ENCODE measurements around the gene TYK2. TPM values are rescaled to one million over a fixed set of nuclear protein-coding genes. Genes with fewer than 3 reads are reported as not detected.

The TYK2 gene
- total and polyA plus RNA-seq, 2 of the 13 experiments (the other 11 are each of a cell fraction or from before 2014, with no cell fraction given): 38.8 to 60.1 TPM

DNA sequence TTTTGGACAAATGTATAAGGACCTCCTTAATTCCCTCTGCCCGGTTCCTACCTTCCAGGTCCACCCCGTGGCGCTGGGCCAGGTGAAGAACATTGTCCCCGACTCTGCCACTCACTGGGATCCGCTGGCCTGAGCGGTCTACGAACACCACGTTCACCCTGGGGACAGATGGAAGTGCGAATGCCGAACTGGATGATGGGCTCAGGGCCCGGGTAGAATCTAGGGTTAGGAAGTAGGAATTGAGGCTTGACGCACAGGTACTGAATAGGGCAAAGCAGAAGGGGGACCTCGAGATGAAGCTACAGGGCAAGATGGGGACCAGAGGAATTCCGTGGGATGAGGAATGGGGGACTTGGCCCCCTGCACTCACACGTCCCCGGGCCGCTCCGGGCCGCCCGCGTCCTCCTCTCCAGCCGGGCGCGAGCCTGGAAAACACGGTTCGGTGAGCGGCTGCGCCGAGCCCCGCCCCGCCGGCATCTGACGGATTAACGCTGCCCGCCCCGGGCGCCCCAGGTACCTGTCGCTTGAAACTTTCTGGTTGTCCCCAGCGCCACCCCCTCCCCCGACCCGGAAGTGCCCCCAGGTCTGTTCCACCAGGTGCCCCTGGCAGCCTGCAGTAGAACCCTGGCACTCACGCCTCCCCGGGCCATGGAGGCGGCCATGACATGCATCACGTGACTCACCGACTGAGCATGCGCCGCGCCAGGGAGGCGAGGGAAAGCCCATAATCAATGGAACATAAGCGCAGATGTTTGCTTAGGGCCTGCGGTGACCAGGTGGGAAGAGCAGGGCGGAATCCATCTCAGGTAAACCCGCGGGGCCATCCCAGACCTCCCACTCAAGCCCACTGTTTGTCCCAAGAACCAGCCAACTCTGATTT lies 64.8 kb downstream of the TYK2 start, which contains the start of gene FDX2 (continued):
- TF ChIP-seq EP300 (IDR thresholded peaks at IDR 0.05; ENCODE audit: low read depth in 2 of 2, low read length in 2 of 2) (no peak), EP300 (CRISPR knock-in tag; IDR thresholded peaks at IDR 0.05; ENCODE audit: borderline replicate concordance) (no peak; the same call in 1 of the 2 replicates), ZSCAN31 (CRISPR knock-in tag; IDR thresholded peaks at IDR 0.05; ENCODE audit: low read depth) (0 out of 2 replicates have a peak, but pooled peaks have one; percentile 41), AGO1 (IDR thresholded peaks at IDR 0.05; ENCODE audit: low read depth, low read length, poor library complexity, severe bottlenecking) (peak; percentile 81), TOPORS (CRISPR knock-in tag; IDR thresholded peaks at IDR 0.05) (no peak), ZNF230 (CRISPR knock-in tag; IDR thresholded peaks at IDR 0.05) (0 out of 2 replicates have a peak, but pooled peaks have one; percentile 51), ZNF703 (CRISPR knock-in tag; IDR thresholded peaks at IDR 0.05; ENCODE audit: borderline replicate concordance) (no peak), ZNF10 (CRISPR knock-in tag; IDR thresholded peaks at IDR 0.05; ENCODE audit: borderline replicate concordance, low read depth) (no peak), ZNF720 (CRISPR knock-in tag; IDR thresholded peaks at IDR 0.05) (no peak), ATAD3A (CRISPR knock-in tag; IDR thresholded peaks at IDR 0.05) (no peak), ZNF660 (CRISPR knock-in tag; IDR thresholded peaks at IDR 0.05; ENCODE audit: borderline replicate concordance, low read depth) (no peak), GLI4 (CRISPR knock-in tag; IDR thresholded peaks at IDR 0.05; ENCODE audit: borderline replicate concordance) (0 out of 2 replicates have a peak, but pooled peaks have one; percentile 50), ZNF552 (CRISPR knock-in tag; IDR thresholded peaks at IDR 0.05; ENCODE audit: borderline replicate concordance) (no peak; the same call in 1 of the 2 replicates), HCFC1 (IDR thresholded peaks at IDR 0.05; ENCODE audit: low read depth, low read length) (peak; percentile 61), ZKSCAN1 (IDR thresholded peaks at IDR 0.05; ENCODE audit: low read length) (no peak), TBX3 (IDR thresholded peaks at IDR 0.05; ENCODE audit: borderline replicate concordance) (no peak), HOXD1 (CRISPR knock-in tag; IDR thresholded peaks at IDR 0.05) (no peak), SP140L (CRISPR knock-in tag; IDR thresholded peaks at IDR 0.05; ENCODE audit: borderline replicate concordance) (no peak), STAG1 (CRISPR knock-in tag; IDR thresholded peaks at IDR 0.05) (no peak), KLF9 (CRISPR knock-in tag; IDR thresholded peaks at IDR 0.05; ENCODE audit: low read depth) (no peak), SETDB1 (CRISPR knock-in tag; IDR thresholded peaks at IDR 0.05; ENCODE audit: borderline replicate concordance) (no peak), ZNF350 (CRISPR knock-in tag; IDR thresholded peaks at IDR 0.05; ENCODE audit: borderline replicate concordance, low read depth) (peak; percentile 71)
- TF ChIP-seq, protein P1, sequence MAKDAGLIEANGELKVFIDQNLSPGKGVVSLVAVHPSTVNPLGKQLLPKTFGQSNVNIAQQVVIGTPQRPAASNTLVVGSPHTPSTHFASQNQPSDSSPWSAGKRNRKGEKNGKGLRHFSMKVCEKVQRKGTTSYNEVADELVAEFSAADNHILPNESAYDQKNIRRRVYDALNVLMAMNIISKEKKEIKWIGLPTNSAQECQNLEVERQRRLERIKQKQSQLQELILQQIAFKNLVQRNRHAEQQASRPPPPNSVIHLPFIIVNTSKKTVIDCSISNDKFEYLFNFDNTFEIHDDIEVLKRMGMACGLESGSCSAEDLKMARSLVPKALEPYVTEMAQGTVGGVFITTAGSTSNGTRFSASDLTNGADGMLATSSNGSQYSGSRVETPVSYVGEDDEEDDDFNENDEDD (CRISPR knock-in tag; IDR thresholded peaks at IDR 0.05; ENCODE audit: borderline replicate concordance): peak; percentile 79; the same call in 1 of the 2 replicates
- TF ChIP-seq, protein P2, sequence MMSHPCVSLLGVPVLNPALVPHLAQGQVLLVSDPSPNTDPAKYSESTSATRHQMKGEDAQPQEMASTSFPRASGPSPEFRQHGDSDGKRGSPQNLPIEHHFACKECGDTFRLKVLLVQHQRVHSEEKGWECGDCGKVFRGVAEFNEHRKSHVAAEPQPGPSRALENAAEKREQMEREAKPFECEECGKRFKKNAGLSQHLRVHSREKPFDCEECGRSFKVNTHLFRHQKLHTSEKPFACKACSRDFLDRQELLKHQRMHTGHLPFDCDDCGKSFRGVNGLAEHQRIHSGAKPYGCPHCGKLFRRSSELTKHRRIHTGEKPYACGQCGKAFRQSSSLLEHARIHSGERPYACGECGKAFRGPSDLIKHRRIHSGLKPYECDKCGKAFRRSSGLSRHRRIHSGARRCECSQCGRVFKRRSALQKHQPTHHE (CRISPR knock-in tag; IDR thresholded peaks at IDR 0.05; ENCODE audit: borderline replicate concordance): 0 out of 2 replicates have a peak, but pooled peaks have one; percentile 45
- TF ChIP-seq, protein P3, sequence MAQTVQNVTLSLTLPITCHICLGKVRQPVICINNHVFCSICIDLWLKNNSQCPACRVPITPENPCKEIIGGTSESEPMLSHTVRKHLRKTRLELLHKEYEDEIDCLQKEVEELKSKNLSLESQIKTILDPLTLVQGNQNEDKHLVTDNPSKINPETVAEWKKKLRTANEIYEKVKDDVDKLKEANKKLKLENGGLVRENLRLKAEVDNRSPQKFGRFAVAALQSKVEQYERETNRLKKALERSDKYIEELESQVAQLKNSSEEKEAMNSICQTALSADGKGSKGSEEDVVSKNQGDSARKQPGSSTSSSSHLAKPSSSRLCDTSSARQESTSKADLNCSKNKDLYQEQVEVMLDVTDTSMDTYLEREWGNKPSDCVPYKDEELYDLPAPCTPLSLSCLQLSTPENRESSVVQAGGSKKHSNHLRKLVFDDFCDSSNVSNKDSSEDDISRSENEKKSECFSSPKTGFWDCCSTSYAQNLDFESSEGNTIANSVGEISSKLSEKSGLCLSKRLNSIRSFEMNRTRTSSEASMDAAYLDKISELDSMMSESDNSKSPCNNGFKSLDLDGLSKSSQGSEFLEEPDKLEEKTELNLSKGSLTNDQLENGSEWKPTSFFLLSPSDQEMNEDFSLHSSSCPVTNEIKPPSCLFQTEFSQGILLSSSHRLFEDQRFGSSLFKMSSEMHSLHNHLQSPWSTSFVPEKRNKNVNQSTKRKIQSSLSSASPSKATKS (CRISPR knock-in tag; IDR thresholded peaks at IDR 0.05): no peak
